ENCODE measurements around the gene CYBA.

CYBA gene

GRCh38 chr16:88653596-88654362, 2.9 kb upstream of the CYBA start:
- no peak for TF ChIP-seq CTCF (IDR thresholded peaks at IDR 0.05; ENCODE audit: low read depth, low read length, missing control alignments)
- DNase-seq (ENCODE audit: low read depth), result no peak
- H3K4me3 ChIP-seq (ENCODE audit: low read depth, low read length), result no peak overlapping the region
- in situ Hi-C loops (cut with HindIII; ENCODE audit: low sequenced_read_pairs), result no loop called here

- no peak for DNase-seq (ENCODE audit: low read depth)
- no peak overlapping the region for H3K4me3 ChIP-seq (ENCODE audit: low read depth, low read length)
- in situ Hi-C loops (cut with HindIII; ENCODE audit: low sequenced_read_pairs), result no loop called here
- no peak for TF ChIP-seq CTCF (IDR thresholded peaks at IDR 0.05; ENCODE audit: low read depth, low read length, missing control alignments)
Measured at GRCh38 chr16:88653101-88653500, 2.2 kb upstream of the CYBA start.

- no peak for TF ChIP-seq CTCF (IDR thresholded peaks at IDR 0.05; ENCODE audit: low read depth, low read length, missing control alignments)
- no peak overlapping the region for H3K4me3 ChIP-seq (ENCODE audit: low read depth, low read length)
- no peak for DNase-seq (ENCODE audit: low read depth)
- in situ Hi-C loops (cut with HindIII; ENCODE audit: low sequenced_read_pairs), result no loop called here
Measured at GRCh38 chr16:88652762-88653063, 1.9 kb upstream of the CYBA start.

GRCh38 chr16:88651989-88652761, 1.3 kb upstream of the CYBA start:
- in situ Hi-C loops (cut with HindIII; ENCODE audit: low sequenced_read_pairs), result no loop called here
- H3K4me3 ChIP-seq (ENCODE audit: low read depth, low read length), result no peak overlapping the region
- TF ChIP-seq CTCF (IDR thresholded peaks at IDR 0.05; ENCODE audit: low read depth, low read length, missing control alignments), result no peak
- DNase-seq (ENCODE audit: low read depth), result no peak

- TF ChIP-seq CTCF (IDR thresholded peaks at IDR 0.05; ENCODE audit: low read depth, low read length, missing control alignments), result no peak
- in situ Hi-C loops (cut with HindIII; ENCODE audit: low sequenced_read_pairs), result no loop called here
- peak overlapping the region; percentile 72 for H3K4me3 ChIP-seq (ENCODE audit: low read depth, low read length)
- no peak for DNase-seq (ENCODE audit: low read depth)
Measured at GRCh38 chr16:88651276-88651988, 579 bp upstream of the CYBA start.

GRCh38 chr16:88649924-88650748, 717 bp downstream of the CYBA start:
- H3K4me3 ChIP-seq (ENCODE audit: low read depth, low read length), result peak overlapping the region; percentile 72
- TF ChIP-seq CTCF (IDR thresholded peaks at IDR 0.05; ENCODE audit: low read depth, low read length, missing control alignments), result no peak
- no peak for DNase-seq (ENCODE audit: low read depth)
- in situ Hi-C loops (cut with HindIII; ENCODE audit: low sequenced_read_pairs), result no loop called here
